HEK293 (cell line): Measurements from ENCODE around the gene DEFB128.
"Not testable (repeated sequence)": the region's sequence is repeated elsewhere in the genome, so short reads cannot be mapped to it uniquely, and the experiment has no call there.

Experiments
- CTCF ChIA-PET: fragments of 350-600 bp; formaldehyde crosslinking; extraction: SDS; loops from one replicate; lab custom pipeline; 2021; ENCODE audit warnings: antibody characterized with exemption; lab: Yijun Ruan, JAX
- POLR2A ChIA-PET: fragments of 300-600 bp; formaldehyde crosslinking; extraction: SDS; loops from one replicate; lab custom pipeline; 2020; ENCODE audit warnings: antibody characterized with exemption, inconsistent platforms; lab: Yijun Ruan, JAX
- H3K27ac ChIP-seq: fragments of 200-500 bp; sonication (Bioruptor generic); 2 replicates; pipeline ENCODE4 v1.5.1; 2014; ENCODE audit warnings: low read depth, low read length, control low read depth, inconsistent platforms; ENCODE audit errors: extremely low read depth
- H3K36me3 ChIP-seq, 2 experiments: fragments of 200-500 bp in 1 of 2; sonication (Bioruptor generic) in 1 of 2; 1 replicate in 1 of 2; 2 replicates in 1 of 2; pipeline ENCODE4 v1.5.1; 2014 to 2017; ENCODE audit warnings: inconsistent platforms in 2 of 2, low read length in 2 of 2; ENCODE audit not compliant: control insufficient read depth in 2 of 2, insufficient read depth in 1 of 2
- H3K4me1 ChIP-seq: fragments of 200-500 bp; sonication (Bioruptor generic); 2 replicates; pipeline ENCODE4 v1.5.1; 2014; ENCODE audit warnings: mild to moderate bottlenecking, low read length, inconsistent platforms; ENCODE audit not compliant: control insufficient read depth, insufficient read depth
- H3K4me3 ChIP-seq: 2 replicates; pipeline ENCODE4 v1.5.1; 2011; ENCODE audit warnings: low read depth, mild to moderate bottlenecking, control low read depth, low read length, moderate library complexity
- H3K9me3 ChIP-seq: fragments of 200-500 bp; sonication (Bioruptor generic); 2 replicates; pipeline ENCODE4 v1.5.1; 2014; ENCODE audit warnings: low read depth, low read length, inconsistent platforms; ENCODE audit not compliant: control insufficient read depth, insufficient read depth
- GLI2 ChIP-seq: fragments of 450-650 bp; formaldehyde crosslinking; IDR thresholded peaks from 2 replicates; pipeline ENCODE4; 2017; ENCODE audit warnings: missing biosample characterization, missing genetic modification characterization, low read depth, borderline replicate concordance
- HOXA7 ChIP-seq: sonication (generic); formaldehyde crosslinking; IDR thresholded peaks from 2 replicates; pipeline ENCODE4 v1.8.1; 2022; ENCODE audit warnings: missing genetic modification reagents, borderline replicate concordance
- KLF16 ChIP-seq: fragments of 450-650 bp; formaldehyde crosslinking; IDR thresholded peaks from 2 replicates; pipeline ENCODE4 v1.5.1; 2017; ENCODE audit warnings: missing biosample characterization, missing genetic modification characterization
- PRDM1 ChIP-seq: fragments of 450-650 bp; formaldehyde crosslinking; IDR thresholded peaks from 2 replicates; pipeline ENCODE4; 2016; ENCODE audit warnings: missing biosample characterization, missing genetic modification characterization
- SCRT2 ChIP-seq: fragments of 450-650 bp; formaldehyde crosslinking; IDR thresholded peaks from 2 replicates; pipeline ENCODE4 v1.5.1; 2016; ENCODE audit warnings: missing biosample characterization, missing genetic modification characterization
- SETDB1 ChIP-seq: IDR thresholded peaks from one replicate; pipeline ENCODE4 v1.6.1; 2017; ENCODE audit warnings: mild to moderate bottlenecking, low read length, moderate library complexity, mixed read lengths; ENCODE audit not compliant: insufficient read length
- ZNF146 ChIP-seq: fragments of 450-650 bp; formaldehyde crosslinking; IDR thresholded peaks from 2 replicates; pipeline ENCODE4 v1.5.1; 2016; ENCODE audit warnings: missing biosample characterization, missing genetic modification characterization
- ZNF248 ChIP-seq: fragments of 450-650 bp; formaldehyde crosslinking; IDR thresholded peaks from 2 replicates; pipeline ENCODE4 v1.5.1; 2017; ENCODE audit warnings: missing biosample characterization, missing genetic modification characterization
- ZNF292 ChIP-seq: fragments of 450-650 bp; formaldehyde crosslinking; IDR thresholded peaks from 2 replicates; pipeline ENCODE4 v1.5.1; 2016; ENCODE audit warnings: low read depth, missing biosample characterization, missing genetic modification characterization, borderline replicate concordance
- ZNF341 ChIP-seq: fragments of 450-650 bp; formaldehyde crosslinking; IDR thresholded peaks from 2 replicates; pipeline ENCODE4; 2016; ENCODE audit warnings: low read depth, missing biosample characterization, missing genetic modification characterization
- ZNF394 ChIP-seq: fragments of 450-650 bp; formaldehyde crosslinking; IDR thresholded peaks from 2 replicates; pipeline ENCODE4 v1.5.1; 2016; ENCODE audit warnings: missing biosample characterization, missing genetic modification characterization, mild to moderate bottlenecking, moderate library complexity, borderline replicate concordance
- ZNF518A ChIP-seq: fragments of 450-650 bp; formaldehyde crosslinking; conservative IDR thresholded peaks from 2 replicates; pipeline ENCODE4 v1.5.1; 2016; ENCODE audit warnings: low read depth, missing biosample characterization, missing genetic modification characterization
- ZNF544 ChIP-seq: fragments of 450-650 bp; formaldehyde crosslinking; IDR thresholded peaks from 2 replicates; pipeline ENCODE4 v1.5.0; 2017; ENCODE audit warnings: missing biosample characterization, missing genetic modification characterization
- ZNF596 ChIP-seq: fragments of 450-650 bp; IDR thresholded peaks from 2 replicates; pipeline ENCODE4 v1.5.0; 2018; ENCODE audit warnings: missing biosample characterization, mild to moderate bottlenecking, missing genetic modification characterization, moderate library complexity
- ZNF600 ChIP-seq: fragments of 450-650 bp; formaldehyde crosslinking; IDR thresholded peaks from 2 replicates; pipeline ENCODE4 v1.5.1; 2016; ENCODE audit warnings: missing biosample characterization, missing genetic modification characterization
- ZNF629 ChIP-seq: fragments of 450-650 bp; formaldehyde crosslinking; IDR thresholded peaks from 2 replicates; pipeline ENCODE4 v1.5.1; 2017; ENCODE audit warnings: missing biosample characterization, missing genetic modification characterization
- ZNF654 ChIP-seq: fragments of 450-650 bp; formaldehyde crosslinking; IDR thresholded peaks from 2 replicates; pipeline ENCODE4 v1.5.1; 2016; ENCODE audit warnings: low read depth, missing biosample characterization, missing genetic modification characterization
- ZNF791 ChIP-seq: fragments of 450-650 bp; formaldehyde crosslinking; IDR thresholded peaks from 2 replicates; pipeline ENCODE4 v1.5.1; 2016; ENCODE audit warnings: missing biosample characterization, missing genetic modification characterization
- TF ChIP-seq, protein P1 (sequence below): sonication (generic); formaldehyde crosslinking; IDR thresholded peaks from 2 replicates; pipeline ENCODE4 v1.8.1; 2022; ENCODE audit warnings: mild to moderate bottlenecking, moderate library complexity, missing genetic modification reagents

Gene DEFB128

GRCh38 chr20:208942-209566 is 19.5 kb upstream of the DEFB128 start:
- CTCF ChIA-PET: interaction anchor here (1.0 to 2.5 kb wide), 3 partner anchors 10 to 69 kb away, joined by 4 to 16 read pairs (median 4); no protein-coding TSS in a partner anchor
- Histone ChIP-seq H3K4me1 (0 out of 2 replicates have a peak, but pooled peaks cover 2% of the 10 kb centered on the region), H3K27ac (no peak overlapping the region), H3K36me3 (no peaks in the 10 kb centered on the region), H3K9me3 (no peaks in the 10 kb centered on the region), H3K4me3 (no peak overlapping the region)
- TF ChIP-seq ZNF596: no peak
- TF ChIP-seq ZNF654 (tag by site-specific recombination): peak; percentile 73
- TF ChIP-seq ZNF600 (tag by site-specific recombination): peak; percentile 66; the same call in 1 of the 2 replicates
- TF ChIP-seq ZNF394: 0 out of 2 replicates have a peak, but pooled peaks have one; percentile 25
- 0 out of 2 replicates have a peak, but pooled peaks have one; percentile 12 for TF ChIP-seq SCRT2
- TF ChIP-seq ZNF791 (tag by site-specific recombination): no peak
- POLR2A ChIA-PET: no interaction called here

GRCh38 chr20:203630-204029 is 14.1 kb upstream of the DEFB128 start:
- H3K36me3 ChIP-seq, H3K4me1 ChIP-seq, H3K27ac ChIP-seq, H3K4me3 ChIP-seq, CTCF ChIA-PET, H3K9me3 ChIP-seq, POLR2A ChIA-PET: not testable (repeated sequence)
- peak; percentile 93 for TF ChIP-seq ZNF146 (tag by site-specific recombination)
- TF ChIP-seq, all 188 proteins: peak for 1; not testable (repeated sequence) for 187

- Histone ChIP-seq H3K9me3 (no peaks in the 10 kb centered on the region), H3K36me3 (no peaks in the 10 kb centered on the region), H3K4me3 (no peak overlapping the region), H3K27ac (no peak overlapping the region), H3K4me1 (0 out of 2 replicates have a peak, but pooled peaks cover 2% of the 10 kb centered on the region)
- no peak for TF ChIP-seq HOXA7 (CRISPR knock-in tag)
- TF ChIP-seq PRDM1 (tag by site-specific recombination): no peak
- no peak for TF ChIP-seq GLI2
- TF ChIP-seq SETDB1: no peak
- TF ChIP-seq ZNF629 (tag by site-specific recombination): no peak
- TF ChIP-seq ZNF544 (tag by site-specific recombination): no peak
- TF ChIP-seq ZNF292 (tag by site-specific recombination): no peak
- TF ChIP-seq, protein P1, sequence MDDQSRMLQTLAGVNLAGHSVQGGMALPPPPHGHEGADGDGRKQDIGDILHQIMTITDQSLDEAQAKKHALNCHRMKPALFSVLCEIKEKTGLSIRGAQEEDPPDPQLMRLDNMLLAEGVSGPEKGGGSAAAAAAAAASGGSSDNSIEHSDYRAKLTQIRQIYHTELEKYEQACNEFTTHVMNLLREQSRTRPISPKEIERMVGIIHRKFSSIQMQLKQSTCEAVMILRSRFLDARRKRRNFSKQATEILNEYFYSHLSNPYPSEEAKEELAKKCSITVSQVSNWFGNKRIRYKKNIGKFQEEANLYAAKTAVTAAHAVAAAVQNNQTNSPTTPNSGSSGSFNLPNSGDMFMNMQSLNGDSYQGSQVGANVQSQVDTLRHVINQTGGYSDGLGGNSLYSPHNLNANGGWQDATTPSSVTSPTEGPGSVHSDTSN: no peak
- no peak for TF ChIP-seq ZNF248 (tag by site-specific recombination)
- no peak for TF ChIP-seq ZNF341 (tag by site-specific recombination)
- no peak for TF ChIP-seq KLF16 (tag by site-specific recombination)
- no peak for TF ChIP-seq ZNF518A
- CTCF ChIA-PET: interaction anchor here (0.6 kb wide), 1 partner anchor 160 kb away, joined by 5 read pairs; no protein-coding TSS in a partner anchor
- POLR2A ChIA-PET: no interaction called here
Measured at GRCh38 chr20:199996-200395, 10.5 kb upstream of the DEFB128 start.
